ENCODE results near the gene SMIM38. TPM values are rescaled to one million over a fixed set of nuclear protein-coding genes. Genes with fewer than 3 reads are reported as not detected.
A peak's percentile ranks its signal among the peaks of the same experiment; 100 is the strongest.

The SMIM38 gene
- total and polyA plus RNA-seq, 2 donors from 2014 or later = 0.19 to 0.63 TPM

DNA sequence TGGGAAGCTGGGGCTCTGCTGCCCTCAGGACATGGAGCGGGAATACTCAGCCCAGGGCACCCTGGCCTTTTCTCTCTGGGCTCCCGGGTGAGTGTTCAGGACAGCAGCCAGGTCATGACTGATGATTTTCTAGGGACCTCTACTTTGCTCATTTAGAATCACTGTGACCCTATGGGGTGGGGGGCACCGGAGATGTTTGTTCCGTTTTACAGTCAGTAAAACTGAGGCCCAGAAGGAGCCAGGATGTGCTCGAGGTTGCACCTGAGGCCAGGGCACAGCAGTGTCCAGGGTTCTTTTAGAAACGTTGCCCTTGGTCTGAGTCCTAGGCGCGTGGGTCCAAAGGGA lies 48.1 kb downstream of the SMIM38 start:
- H3K27me3 ChIP-seq (ENCODE audit: control insufficient read depth, insufficient read depth, low read length) = no peaks in the 10 kb centered on the region
- intact Hi-C loops (cut with DNase I) = no loop called here
- no peaks in the 10 kb centered on the region for H3K4me1 ChIP-seq (ENCODE audit: control insufficient read depth in 2 of 3, insufficient read depth in 2 of 3, low read depth in 1 of 3, low read length in 3 of 3)
- no peak overlapping the region for H3K27ac ChIP-seq (ENCODE audit: low read depth in 2 of 2, low read length in 2 of 2)
- TF ChIP-seq, protein P1, sequence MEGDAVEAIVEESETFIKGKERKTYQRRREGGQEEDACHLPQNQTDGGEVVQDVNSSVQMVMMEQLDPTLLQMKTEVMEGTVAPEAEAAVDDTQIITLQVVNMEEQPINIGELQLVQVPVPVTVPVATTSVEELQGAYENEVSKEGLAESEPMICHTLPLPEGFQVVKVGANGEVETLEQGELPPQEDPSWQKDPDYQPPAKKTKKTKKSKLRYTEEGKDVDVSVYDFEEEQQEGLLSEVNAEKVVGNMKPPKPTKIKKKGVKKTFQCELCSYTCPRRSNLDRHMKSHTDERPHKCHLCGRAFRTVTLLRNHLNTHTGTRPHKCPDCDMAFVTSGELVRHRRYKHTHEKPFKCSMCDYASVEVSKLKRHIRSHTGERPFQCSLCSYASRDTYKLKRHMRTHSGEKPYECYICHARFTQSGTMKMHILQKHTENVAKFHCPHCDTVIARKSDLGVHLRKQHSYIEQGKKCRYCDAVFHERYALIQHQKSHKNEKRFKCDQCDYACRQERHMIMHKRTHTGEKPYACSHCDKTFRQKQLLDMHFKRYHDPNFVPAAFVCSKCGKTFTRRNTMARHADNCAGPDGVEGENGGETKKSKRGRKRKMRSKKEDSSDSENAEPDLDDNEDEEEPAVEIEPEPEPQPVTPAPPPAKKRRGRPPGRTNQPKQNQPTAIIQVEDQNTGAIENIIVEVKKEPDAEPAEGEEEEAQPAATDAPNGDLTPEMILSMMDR (IDR thresholded peaks at IDR 0.05; ENCODE audit: borderline replicate concordance, extremely low read depth, insufficient read depth) = no peak
- H3K36me3 ChIP-seq (ENCODE audit: control insufficient read depth in 2 of 3, insufficient read depth in 3 of 3, low read length in 3 of 3) = no peaks in the 10 kb centered on the region
- no peak for FAIRE-seq
- H3K4me3 ChIP-seq (ENCODE audit: low read length in 3 of 3) = no peak overlapping the region
- no peak for DNase-seq
- H3K9me3 ChIP-seq (ENCODE audit: control insufficient read depth in 2 of 3, insufficient read depth in 1 of 3, low read length in 3 of 3) = no peaks in the 10 kb centered on the region
- H3K9ac ChIP-seq (ENCODE audit: low read length in 3 of 3) = no peak overlapping the region

DNA sequence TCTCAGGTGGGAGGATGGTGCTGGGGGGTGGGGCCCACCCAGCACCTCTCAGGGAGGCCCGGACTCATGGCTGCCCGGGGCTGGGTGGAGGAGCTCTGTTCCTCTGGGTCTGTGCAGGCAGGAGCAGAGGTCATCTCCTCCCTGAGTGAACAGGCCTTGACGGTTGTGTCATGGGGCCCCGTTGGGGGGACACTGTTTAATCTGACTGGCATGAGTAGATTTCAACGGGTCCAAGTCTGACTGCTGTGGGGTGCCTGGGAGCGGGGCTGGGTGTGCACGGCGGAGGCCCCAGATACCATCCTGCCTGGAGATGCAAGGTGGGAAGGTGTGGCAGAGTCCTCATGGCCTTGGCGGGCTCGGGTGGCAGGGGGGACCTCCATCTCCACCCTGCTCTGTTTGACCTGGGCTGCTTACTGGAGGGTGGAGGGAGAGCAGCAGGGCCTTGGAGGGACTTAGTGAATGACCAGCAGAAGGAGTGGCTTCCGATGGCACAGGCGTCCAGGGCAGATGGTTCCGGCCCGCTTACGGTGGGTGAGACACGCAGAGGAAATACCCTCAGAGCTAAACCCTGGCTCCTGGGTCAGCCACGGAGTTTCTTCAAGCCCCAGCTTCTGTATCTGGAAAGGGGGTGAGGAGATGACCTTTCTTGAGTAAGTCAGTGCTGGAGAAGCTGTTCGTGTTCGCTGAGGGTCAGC lies 48.7 kb downstream of the SMIM38 start:
- Histone ChIP-seq H3K36me3 (ENCODE audit: control insufficient read depth in 2 of 3, insufficient read depth in 3 of 3, low read length in 3 of 3) (no peaks in the 10 kb centered on the region), H3K9ac (ENCODE audit: low read length in 3 of 3) (no peak overlapping the region), H3K27me3 (ENCODE audit: control insufficient read depth, insufficient read depth, low read length) (no peaks in the 10 kb centered on the region), H3K27ac (ENCODE audit: low read depth in 2 of 2, low read length in 2 of 2) (no peak overlapping the region), H3K4me1 (ENCODE audit: control insufficient read depth in 2 of 3, insufficient read depth in 2 of 3, low read depth in 1 of 3, low read length in 3 of 3) (no peaks in the 10 kb centered on the region), H3K9me3 (ENCODE audit: control insufficient read depth in 2 of 3, insufficient read depth in 1 of 3, low read length in 3 of 3) (no peaks in the 10 kb centered on the region), H3K4me3 (ENCODE audit: low read length in 3 of 3) (no peak overlapping the region)
- DNase-seq = peak in 2 of 5 donors; percentile 19 to 63
- intact Hi-C loops (cut with DNase I) = no loop called here
- FAIRE-seq = no peak
- TF ChIP-seq, protein P1 (IDR thresholded peaks at IDR 0.05; ENCODE audit: borderline replicate concordance, extremely low read depth, insufficient read depth) = no peak

- DNase-seq = peak in 1 of 5 donors; percentile 40
- FAIRE-seq = no peak
These were observed 49.4 kb downstream of the SMIM38 start for GRCh38 chr11:69204941-69205742.

More at GRCh38 chr11:69204941-69205742, 49.4 kb downstream of the SMIM38 start:
- Histone ChIP-seq H3K27me3 (ENCODE audit: control insufficient read depth, insufficient read depth, low read length) (no peaks in the 10 kb centered on the region), H3K9ac (ENCODE audit: low read length in 3 of 3) (no peak overlapping the region), H3K4me1 (ENCODE audit: control insufficient read depth in 2 of 3, insufficient read depth in 2 of 3, low read depth in 1 of 3, low read length in 3 of 3) (no peaks in the 10 kb centered on the region), H3K27ac (ENCODE audit: low read depth in 2 of 2, low read length in 2 of 2) (no peak overlapping the region), H3K4me3 (ENCODE audit: low read length in 3 of 3) (no peak overlapping the region), H3K36me3 (ENCODE audit: control insufficient read depth in 2 of 3, insufficient read depth in 3 of 3, low read length in 3 of 3) (no peaks in the 10 kb centered on the region), H3K9me3 (ENCODE audit: control insufficient read depth in 2 of 3, insufficient read depth in 1 of 3, low read length in 3 of 3) (no peaks in the 10 kb centered on the region)
- intact Hi-C loops (cut with DNase I) = no loop called here
- TF ChIP-seq, protein P1 (IDR thresholded peaks at IDR 0.05; ENCODE audit: borderline replicate concordance, extremely low read depth, insufficient read depth) = no peak

Other genes with a start within 250 kb of the SMIM38 start
- not detected for gene MRGPRD, start 174.9 kb upstream of the SMIM38 start, total RNA-seq
- not detected for gene MRGPRD, start 174.9 kb upstream of the SMIM38 start, polyA plus RNA-seq (ENCODE audit: insufficient read depth, low read depth, low replicate concordance)
- 9.3 TPM for gene MRGPRF, start 142.7 kb upstream of the SMIM38 start, total RNA-seq
- gene MRGPRF, start 142.7 kb upstream of the SMIM38 start, polyA plus RNA-seq (ENCODE audit: insufficient read depth, low read depth, low replicate concordance) = 19.0 TPM
- 22.4 TPM for gene TPCN2, start 107.0 kb upstream of the SMIM38 start, total RNA-seq
- 12.9 TPM for gene TPCN2, start 107.0 kb upstream of the SMIM38 start, polyA plus RNA-seq (ENCODE audit: insufficient read depth, low read depth, low replicate concordance)
- 2.6 TPM for gene MYEOV, start 138.2 kb downstream of the SMIM38 start, total RNA-seq
- not detected for gene MYEOV, start 138.2 kb downstream of the SMIM38 start, polyA plus RNA-seq (ENCODE audit: insufficient read depth, low read depth, low replicate concordance)

All from kidney (tissue), 14 donors.